NCI-H748 (cell line): ENCODE results near the gene PRR5L.

ENCODE experiments used
- DNase-seq: peaks from one replicate; lab custom pipeline; 2025; ENCODE audit not compliant: unreplicated experiment; lab: John Stamatoyannopoulos, UW

Gene PRR5L

GRCh38 chr11:36375353-36376008, 79.4 kb downstream of the PRR5L start:
- DNase-seq, result no peak

GRCh38 chr11:36376009-36376887, 80.2 kb downstream of the PRR5L start:
- DNase-seq, result no peak

GRCh38 chr11:36376888-36377758, 81.0 kb downstream of the PRR5L start:
- DNase-seq, result peak; percentile 65

GRCh38 chr11:36377759-36378564, 81.9 kb downstream of the PRR5L start:
- DNase-seq, result no peak

GRCh38 chr11:36379653-36380052, 83.6 kb downstream of the PRR5L start:
- no peak for DNase-seq

- no peak for DNase-seq
These were observed 84.4 kb downstream of the PRR5L start for GRCh38 chr11:36380296-36381014.

GRCh38 chr11:36381015-36381360, 84.9 kb downstream of the PRR5L start:
- no peak for DNase-seq

GRCh38 chr11:36383195-36383594, 87.1 kb downstream of the PRR5L start:
- no peak for DNase-seq

GRCh38 chr11:36385121-36385970, 89.3 kb downstream of the PRR5L start:
- peak; percentile 87 for DNase-seq

GRCh38 chr11:36386411-36386810, 90.3 kb downstream of the PRR5L start:
- DNase-seq, result no peak

- DNase-seq, result no peak
These were observed 92.0 kb downstream of the PRR5L start for GRCh38 chr11:36388071-36388470.

GRCh38 chr11:36388951-36389350, 92.9 kb downstream of the PRR5L start:
- no peak for DNase-seq

GRCh38 chr11:36389811-36390210, 93.7 kb downstream of the PRR5L start:
- DNase-seq, result no peak

- DNase-seq, result no peak
These were observed 94.9 kb downstream of the PRR5L start for GRCh38 chr11:36390963-36391471.

- DNase-seq, result no peak
These were observed 96.1 kb downstream of the PRR5L start for GRCh38 chr11:36392196-36392595.

- DNase-seq, result no peak
These were observed 98.0 kb downstream of the PRR5L start for GRCh38 chr11:36394056-36394455.

GRCh38 chr11:36394926-36395325, 98.8 kb downstream of the PRR5L start:
- DNase-seq, result no peak

GRCh38 chr11:36395978-36396736, 100.1 kb downstream of the PRR5L start:
- DNase-seq, result peak; percentile 77
